Central memory CD8-positive, alpha-beta T cell (primary cell): ENCODE measurements around the gene STRIT1.
"Not testable (repeated sequence)": the region's sequence is repeated elsewhere in the genome, so short reads cannot be mapped to it uniquely, and the experiment has no call there.

Experiments
- ATAC-seq: fragments of 150-1000 bp; cut with Tn5 transposase; replicated peaks from 2 replicates; pipeline ENCODE4 v1.10.0; 2022; ENCODE audit warnings: mild to moderate bottlenecking, moderate FRiP score, moderate number of reproducible peaks; ENCODE audit not compliant: poor library complexity, severe bottlenecking; ENCODE audit errors: extremely low read depth
- DNase-seq, 2 donors: peaks; one replicate each; pipeline ENCODE4 v3.0.0; 2021; ENCODE audit warnings: low spot score in 2 of 2
- H3K27ac Mint-ChIP-seq: one replicate; pipeline ENCODE4 v1.8.0; 2022; ENCODE audit warnings: low read depth, mild to moderate bottlenecking, moderate library complexity, mixed read lengths
- H3K27me3 Mint-ChIP-seq: one replicate; pipeline ENCODE4 v1.8.0; 2022; ENCODE audit warnings: mixed read lengths
- H3K36me3 Mint-ChIP-seq: one replicate; pipeline ENCODE4 v1.8.0; 2022; ENCODE audit warnings: mild to moderate bottlenecking, moderate library complexity, mixed read lengths; ENCODE audit not compliant: insufficient read depth
- H3K4me1 Mint-ChIP-seq: one replicate; pipeline ENCODE4 v1.8.0; 2022; ENCODE audit warnings: mixed read lengths
- H3K4me3 Mint-ChIP-seq: one replicate; pipeline ENCODE4 v1.8.0; 2022; ENCODE audit warnings: mild to moderate bottlenecking, moderate library complexity, mixed read lengths
- H3K9me3 Mint-ChIP-seq: one replicate; pipeline ENCODE4 v1.8.0; 2022; ENCODE audit warnings: mixed read lengths

The STRIT1 gene

DNA sequence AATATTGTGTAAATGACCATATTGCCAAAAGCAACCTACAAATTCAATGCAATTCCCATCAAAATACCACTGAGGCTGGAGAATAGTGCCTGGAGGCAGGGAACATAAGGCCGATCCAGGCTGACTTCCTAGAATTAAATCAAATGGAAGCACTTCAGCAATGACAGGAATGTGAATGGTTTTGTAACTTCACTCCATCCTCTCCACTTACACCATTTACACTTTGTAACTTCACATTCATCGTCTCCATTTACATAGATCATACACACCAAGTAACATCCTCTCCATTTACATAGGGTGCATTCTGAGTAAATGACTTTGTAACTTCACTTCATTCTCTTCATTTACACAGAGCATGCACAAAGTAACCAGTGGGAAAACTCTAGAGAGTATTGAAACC lies 11.6 kb downstream of the STRIT1 start:
- no peak overlapping the region for H3K4me3 Mint-ChIP-seq
- H3K36me3 Mint-ChIP-seq, result no peaks in the 10 kb centered on the region
- H3K4me1 Mint-ChIP-seq, result no peaks in the 10 kb centered on the region
- no peak overlapping the region for H3K27ac Mint-ChIP-seq
- ATAC-seq (no peak), DNase-seq (no peak)
- H3K9me3 Mint-ChIP-seq, result peaks cover 18% of the 10 kb centered on the region
- no peaks in the 10 kb centered on the region for H3K27me3 Mint-ChIP-seq

DNA sequence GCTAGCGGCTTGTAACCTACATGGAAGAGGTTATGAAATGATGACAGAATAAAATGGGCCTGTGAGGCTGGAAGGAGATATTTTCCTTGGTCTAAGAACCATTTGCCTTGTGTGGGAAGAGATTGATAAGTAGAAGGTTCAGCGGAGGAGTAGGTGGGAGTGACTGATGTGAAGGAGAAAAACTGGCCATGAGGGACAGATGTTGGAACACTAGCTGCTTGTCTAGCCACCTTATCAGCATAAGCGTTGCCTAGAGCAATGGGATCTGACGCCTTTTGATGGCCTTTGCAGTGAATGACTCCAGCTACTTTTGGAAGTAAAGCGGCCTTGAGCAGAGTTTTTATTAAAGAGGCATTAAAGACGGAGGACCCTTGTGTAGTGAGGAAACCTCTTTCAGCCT lies 17.4 kb downstream of the STRIT1 start:
- not testable (repeated sequence) for H3K4me3 Mint-ChIP-seq, ATAC-seq, H3K4me1 Mint-ChIP-seq, H3K36me3 Mint-ChIP-seq, DNase-seq, H3K27ac Mint-ChIP-seq, H3K27me3 Mint-ChIP-seq
- peaks cover 18% of the 10 kb centered on the region for H3K9me3 Mint-ChIP-seq

GRCh38 chr3:155275159-155275754 lies 18.2 kb downstream of the STRIT1 start:
- H3K27ac Mint-ChIP-seq, H3K4me3 Mint-ChIP-seq, DNase-seq, H3K36me3 Mint-ChIP-seq, ATAC-seq, H3K27me3 Mint-ChIP-seq, H3K4me1 Mint-ChIP-seq: not testable (repeated sequence)
- peaks cover 17% of the 10 kb centered on the region for H3K9me3 Mint-ChIP-seq

DNA sequence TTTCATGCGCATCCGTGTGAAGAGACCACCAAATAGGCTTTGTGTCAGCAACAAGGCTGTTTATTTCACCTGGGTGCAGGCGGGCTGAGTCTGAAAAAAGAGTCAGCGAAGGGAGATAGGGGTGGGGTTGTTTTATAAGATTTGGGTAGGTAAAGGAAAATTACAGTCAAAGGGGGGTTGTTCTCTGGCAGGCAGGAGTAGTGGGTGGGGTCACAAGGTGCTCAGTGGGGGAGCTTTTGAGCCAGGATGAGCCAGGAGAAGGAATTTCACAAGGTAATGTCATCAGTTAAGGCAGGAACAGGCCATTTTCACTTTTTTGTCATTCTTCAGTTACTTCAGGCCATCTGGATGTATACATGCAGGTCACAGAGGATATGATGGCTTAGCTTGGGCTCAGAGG lies 19.0 kb downstream of the STRIT1 start:
- H3K4me3 Mint-ChIP-seq, H3K27me3 Mint-ChIP-seq, H3K9me3 Mint-ChIP-seq, H3K4me1 Mint-ChIP-seq, DNase-seq, H3K27ac Mint-ChIP-seq, H3K36me3 Mint-ChIP-seq, ATAC-seq: not testable (repeated sequence)

- H3K4me1 Mint-ChIP-seq, result no peaks in the 10 kb centered on the region
- H3K36me3 Mint-ChIP-seq, result no peaks in the 10 kb centered on the region
- no peaks in the 10 kb centered on the region for H3K9me3 Mint-ChIP-seq
- H3K27ac Mint-ChIP-seq, result no peak overlapping the region
- no peak for ATAC-seq
- DNase-seq, result no peak
- H3K4me3 Mint-ChIP-seq, result no peak overlapping the region
- no peaks in the 10 kb centered on the region for H3K27me3 Mint-ChIP-seq
Measured at GRCh38 chr3:155271343-155271613, 22.2 kb downstream of the STRIT1 start.

GRCh38 chr3:155270485-155271342 lies 22.8 kb downstream of the STRIT1 start:
- Mint-ChIP-seq H3K4me1 (no peaks in the 10 kb centered on the region), H3K4me3 (no peak overlapping the region), H3K9me3 (no peaks in the 10 kb centered on the region), H3K36me3 (no peaks in the 10 kb centered on the region), H3K27ac (no peak overlapping the region), H3K27me3 (no peaks in the 10 kb centered on the region)
- DNase-seq (no peak), ATAC-seq (no peak)

DNA sequence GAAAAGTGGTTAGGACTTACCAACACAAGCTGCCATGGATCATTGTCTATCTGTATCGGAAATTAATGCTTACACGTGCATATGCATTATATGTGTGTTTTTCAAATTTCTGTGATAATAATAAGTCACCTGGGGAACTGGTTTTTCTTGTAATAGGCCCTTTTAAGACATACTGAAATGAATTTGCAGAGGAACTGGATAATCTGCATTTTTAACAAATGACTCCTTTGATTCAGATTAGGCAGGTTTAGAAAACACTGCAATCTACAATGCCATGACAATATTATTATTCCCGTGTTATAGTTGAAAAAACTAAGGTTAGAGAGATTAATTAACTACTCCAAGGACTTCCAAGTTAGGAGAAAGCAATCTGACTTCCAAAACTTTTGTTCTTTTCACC lies 23.4 kb downstream of the STRIT1 start:
- Mint-ChIP-seq H3K4me1 (no peaks in the 10 kb centered on the region), H3K4me3 (no peak overlapping the region), H3K27me3 (no peaks in the 10 kb centered on the region), H3K9me3 (no peaks in the 10 kb centered on the region), H3K27ac (no peak overlapping the region), H3K36me3 (no peaks in the 10 kb centered on the region)
- DNase-seq, result no peak
- no peak for ATAC-seq

- H3K27ac Mint-ChIP-seq, H3K4me3 Mint-ChIP-seq, H3K27me3 Mint-ChIP-seq, H3K36me3 Mint-ChIP-seq, DNase-seq, H3K9me3 Mint-ChIP-seq, ATAC-seq, H3K4me1 Mint-ChIP-seq: not testable (repeated sequence)
Measured at GRCh38 chr3:155262855-155263254, 30.6 kb downstream of the STRIT1 start.

- Mint-ChIP-seq H3K27me3 (no peaks in the 10 kb centered on the region), H3K27ac (no peak overlapping the region), H3K4me1 (no peaks in the 10 kb centered on the region), H3K36me3 (no peaks in the 10 kb centered on the region), H3K4me3 (no peak overlapping the region), H3K9me3 (peaks cover 6% of the 10 kb centered on the region)
- no peak for DNase-seq
- no peak for ATAC-seq
Measured at GRCh38 chr3:155262295-155262694, 31.2 kb downstream of the STRIT1 start.

DNA sequence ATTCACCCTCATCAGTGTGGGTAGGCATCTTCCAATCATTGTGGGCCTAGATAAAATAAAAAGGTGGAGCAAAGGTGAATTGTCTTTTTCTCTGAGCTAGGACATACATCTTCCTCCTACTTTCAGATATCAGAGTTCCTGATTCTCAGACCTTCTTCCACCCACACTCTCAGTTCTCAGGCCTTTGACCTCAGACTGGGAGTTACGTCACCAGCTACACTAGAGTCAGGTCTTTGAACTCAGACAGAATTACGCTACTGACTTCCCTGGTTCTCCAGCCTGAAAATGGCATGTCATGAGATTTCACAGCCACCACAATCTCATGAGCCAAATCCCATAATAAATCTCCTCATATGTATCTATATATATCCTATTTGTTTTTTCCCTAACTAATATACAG lies 39.0 kb downstream of the STRIT1 start:
- Mint-ChIP-seq H3K9me3 (peaks cover 12% of the 10 kb centered on the region), H3K4me3 (no peak overlapping the region), H3K27ac (no peak overlapping the region), H3K27me3 (no peaks in the 10 kb centered on the region), H3K4me1 (no peaks in the 10 kb centered on the region), H3K36me3 (no peaks in the 10 kb centered on the region)
- DNase-seq, result no peak
- ATAC-seq, result no peak

DNA sequence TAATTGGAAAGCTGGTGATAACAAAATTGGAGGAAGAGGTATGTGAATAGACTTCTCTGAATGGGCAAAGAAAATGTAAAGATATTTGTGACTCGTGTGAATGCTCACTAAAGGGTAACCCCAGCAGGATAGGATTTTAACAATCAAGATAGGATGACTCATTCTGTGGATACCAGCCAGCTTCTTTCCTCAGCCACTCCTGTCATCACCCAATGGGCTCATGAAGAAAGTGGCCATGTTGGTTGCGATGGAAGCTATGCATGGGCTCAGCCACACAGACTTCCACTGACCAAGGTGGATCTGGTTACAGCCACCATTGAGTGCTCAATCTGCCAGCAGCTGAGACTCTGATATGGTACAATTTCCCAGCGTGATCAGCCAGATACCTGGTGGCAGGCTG lies 40.9 kb downstream of the STRIT1 start:
- Mint-ChIP-seq H3K4me1 (no peaks in the 10 kb centered on the region), H3K36me3 (no peaks in the 10 kb centered on the region), H3K9me3 (peaks cover 15% of the 10 kb centered on the region), H3K27me3 (no peaks in the 10 kb centered on the region), H3K27ac (no peak overlapping the region), H3K4me3 (no peak overlapping the region)
- DNase-seq, result no peak
- ATAC-seq, result no peak

- no peak overlapping the region for H3K27ac Mint-ChIP-seq
- H3K4me3 Mint-ChIP-seq, result no peak overlapping the region
- no peaks in the 10 kb centered on the region for H3K27me3 Mint-ChIP-seq
- H3K4me1 Mint-ChIP-seq, result no peaks in the 10 kb centered on the region
- no peaks in the 10 kb centered on the region for H3K36me3 Mint-ChIP-seq
- DNase-seq (no peak), ATAC-seq (no peak)
- peaks cover 15% of the 10 kb centered on the region for H3K9me3 Mint-ChIP-seq
Measured at GRCh38 chr3:155252021-155252420, 41.5 kb downstream of the STRIT1 start.

DNA sequence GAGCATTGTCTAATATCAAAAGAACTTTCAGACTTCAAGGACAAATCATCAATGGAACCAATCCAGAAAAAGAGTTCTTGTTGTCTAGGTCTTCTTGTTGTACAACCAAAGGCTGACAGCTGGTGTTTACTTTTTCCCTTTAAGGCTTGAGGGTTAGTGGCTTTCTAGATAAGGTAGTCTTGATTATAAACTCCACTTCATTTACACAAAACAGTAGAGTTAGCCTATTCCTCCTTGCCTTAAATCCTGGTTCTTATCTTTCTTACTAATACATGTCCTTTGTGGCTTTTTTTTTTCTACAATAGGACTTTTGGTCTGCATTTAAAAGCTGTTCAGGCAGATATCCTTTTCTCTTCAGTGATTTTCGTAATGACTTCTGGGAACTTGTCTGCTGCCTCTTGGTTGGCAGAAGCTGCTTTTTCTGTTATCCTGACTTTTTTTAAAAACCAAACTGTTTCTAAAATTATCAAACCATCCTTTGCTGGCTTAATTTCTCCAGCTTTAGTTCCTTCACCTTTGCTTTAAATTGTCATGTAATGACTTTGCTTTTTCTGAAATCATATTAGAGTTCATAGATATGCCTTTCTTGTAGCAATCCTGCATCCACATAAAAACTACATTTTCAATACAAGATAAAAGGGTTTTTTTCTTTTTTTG lies 44.8 kb downstream of the STRIT1 start:
- Mint-ChIP-seq H3K9me3 (peaks cover 6% of the 10 kb centered on the region), H3K4me1 (no peaks in the 10 kb centered on the region), H3K4me3 (no peak overlapping the region), H3K36me3 (no peaks in the 10 kb centered on the region), H3K27ac (no peak overlapping the region), H3K27me3 (no peaks in the 10 kb centered on the region)
- ATAC-seq, result no peak
- DNase-seq, result no peak
